ENCODE measurements around the gene ABCB1.

- TF ChIP-seq, protein P1, sequence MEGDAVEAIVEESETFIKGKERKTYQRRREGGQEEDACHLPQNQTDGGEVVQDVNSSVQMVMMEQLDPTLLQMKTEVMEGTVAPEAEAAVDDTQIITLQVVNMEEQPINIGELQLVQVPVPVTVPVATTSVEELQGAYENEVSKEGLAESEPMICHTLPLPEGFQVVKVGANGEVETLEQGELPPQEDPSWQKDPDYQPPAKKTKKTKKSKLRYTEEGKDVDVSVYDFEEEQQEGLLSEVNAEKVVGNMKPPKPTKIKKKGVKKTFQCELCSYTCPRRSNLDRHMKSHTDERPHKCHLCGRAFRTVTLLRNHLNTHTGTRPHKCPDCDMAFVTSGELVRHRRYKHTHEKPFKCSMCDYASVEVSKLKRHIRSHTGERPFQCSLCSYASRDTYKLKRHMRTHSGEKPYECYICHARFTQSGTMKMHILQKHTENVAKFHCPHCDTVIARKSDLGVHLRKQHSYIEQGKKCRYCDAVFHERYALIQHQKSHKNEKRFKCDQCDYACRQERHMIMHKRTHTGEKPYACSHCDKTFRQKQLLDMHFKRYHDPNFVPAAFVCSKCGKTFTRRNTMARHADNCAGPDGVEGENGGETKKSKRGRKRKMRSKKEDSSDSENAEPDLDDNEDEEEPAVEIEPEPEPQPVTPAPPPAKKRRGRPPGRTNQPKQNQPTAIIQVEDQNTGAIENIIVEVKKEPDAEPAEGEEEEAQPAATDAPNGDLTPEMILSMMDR (IDR thresholded peaks at IDR 0.05): no peak
- no peak for TF ChIP-seq POLR2A (IDR thresholded peaks at IDR 0.05)
These were observed 39.0 kb downstream of the ABCB1 start for GRCh38 chr7:87561702-87562101.

Measured in body of pancreas (tissue), 4 donors.